SK-N-SH (cell line): Measurements from ENCODE around the gene STK4. TPM values are rescaled to one million over a fixed set of nuclear protein-coding genes. Genes with fewer than 3 reads are reported as not detected.

ENCODE experiments used
- CTCF ChIA-PET: fragments of 300-600, 350-600 bp; formaldehyde crosslinking; extraction: SDS; loops from one replicate; lab custom pipeline; 2021; lab: Yijun Ruan, JAX
- POLR2A ChIA-PET: fragments of 350-600 bp; sonication (Branson Sonifier 250); formaldehyde crosslinking; extraction: SDS; loops from one replicate; lab custom pipeline; 2020; ENCODE audit warnings: antibody characterized with exemption, inconsistent platforms; lab: Yijun Ruan, JAX
- DNase-seq: peaks from one replicate; pipeline ENCODE4 v3.0.0; 2012
- H2AFZ ChIP-seq: fragments of 200-600 bp; sonication (generic); 2 replicates; pipeline ENCODE4 v1.8.1; 2016; ENCODE audit warnings: antibody characterized with exemption, mild to moderate bottlenecking, low read depth
- H3F3A ChIP-seq: fragments of 200-600 bp; sonication (generic); replicated peaks from 2 replicates; pipeline ENCODE3; 2016; ENCODE audit warnings: antibody characterized with exemption, mild to moderate bottlenecking; ENCODE audit not compliant: insufficient read depth
- H3K27ac ChIP-seq, 2 experiments: fragments of 200-500 bp in 1 of 2; fragments of 200-600 bp in 1 of 2; sonication (Bioruptor generic) in 1 of 2; sonication (generic), shearing (Covaris generic) in 1 of 2; 2 replicates each; pipeline versions ENCODE4 v1.5.1 to v1.6.1; 2014 to 2016; ENCODE audit warnings: low read depth in 2 of 2, inconsistent platforms in 1 of 2, low read length in 1 of 2, mild to moderate bottlenecking in 1 of 2, mixed read lengths in 1 of 2
- H3K27me3 ChIP-seq: fragments of 200-600 bp; sonication (generic), shearing (Covaris generic); 2 replicates; pipeline ENCODE4 v1.6.1; 2016; ENCODE audit warnings: mixed run types; ENCODE audit not compliant: insufficient read depth
- H3K36me3 ChIP-seq, 2 experiments: fragments of 200-500 bp in 1 of 2; fragments of 200-600 bp in 1 of 2; sonication (Bioruptor generic) in 1 of 2; sonication (generic) in 1 of 2; replicated peaks in 1 of 2; 2 replicates each; pipeline versions ENCODE3 to v1.5.1; 2014 to 2016; ENCODE audit warnings: low read length in 1 of 2, mild to moderate bottlenecking in 1 of 2; ENCODE audit not compliant: insufficient read depth in 2 of 2, control insufficient read depth in 1 of 2
- H3K4me1 ChIP-seq, 2 experiments: fragments of 200-500 bp in 1 of 2; fragments of 200-600 bp in 1 of 2; sonication (Bioruptor generic) in 1 of 2; sonication (generic), shearing (Covaris generic) in 1 of 2; 2 replicates each; pipeline versions ENCODE4 v1.5.1 to v1.6.1; 2014 to 2016; ENCODE audit warnings: low read depth in 1 of 2, low read length in 1 of 2, mixed run types in 1 of 2; ENCODE audit not compliant: insufficient read depth in 2 of 2, control insufficient read depth in 1 of 2
- H3K4me2 ChIP-seq: fragments of 200-600 bp; sonication (generic), shearing (Covaris generic); 2 replicates; pipeline ENCODE4 v1.6.1; 2017; ENCODE audit warnings: mixed run types
- H3K4me3 ChIP-seq, 2 experiments: fragments of 200-500 bp in 1 of 2; fragments of 200-600 bp in 1 of 2; sonication (Bioruptor generic) in 1 of 2; sonication (generic), shearing (Covaris generic) in 1 of 2; 2 replicates each; pipeline versions ENCODE4 v1.5.1 to v1.8.1; 2014 to 2016; ENCODE audit warnings: low read depth in 2 of 2, inconsistent platforms in 1 of 2, low read length in 1 of 2, mild to moderate bottlenecking in 1 of 2, mixed read lengths in 1 of 2, moderate library complexity in 1 of 2
- H3K79me2 ChIP-seq: fragments of 200-600 bp; sonication (generic); 2 replicates; pipeline ENCODE4 v1.8.1; 2017; ENCODE audit warnings: mild to moderate bottlenecking; ENCODE audit not compliant: insufficient read depth
- H3K9ac ChIP-seq: fragments of 200-600 bp; sonication (generic); 2 replicates; pipeline ENCODE4 v1.6.1; 2017; ENCODE audit warnings: mixed run types
- H3K9me2 ChIP-seq: fragments of 200-600 bp; sonication (generic); 2 replicates; pipeline ENCODE4 v1.6.1; 2017; ENCODE audit warnings: mixed run types
- H3K9me3 ChIP-seq: fragments of 200-600 bp; sonication (generic); 2 replicates; pipeline ENCODE4 v1.6.1; 2017; ENCODE audit warnings: mixed run types, mild to moderate bottlenecking, moderate library complexity
- H4K20me1 ChIP-seq: fragments of 200-600 bp; sonication (generic); 2 replicates; pipeline ENCODE4 v1.6.1; 2017; ENCODE audit warnings: mild to moderate bottlenecking, mixed run types; ENCODE audit not compliant: insufficient read depth
- CHD2 ChIP-seq: fragments of 150-350 bp; IDR thresholded peaks from 2 replicates; pipeline ENCODE4 v1.6.1; 2018; ENCODE audit warnings: low read length; ENCODE audit not compliant: partially characterized antibody
- ELF1 ChIP-seq: IDR thresholded peaks from 2 replicates; pipeline ENCODE4 v1.4.0; 2012
- EP300 ChIP-seq, 2 experiments: IDR thresholded peaks; 2 replicates each; pipeline versions ENCODE4 v1.4.0 to v1.6.1; 2012; ENCODE audit warnings: borderline replicate concordance in 1 of 2, low read depth in 1 of 2, low read length in 1 of 2
- EZH2phosphoT487 ChIP-seq: fragments of 200-600 bp; sonication (generic); IDR thresholded peaks from 2 replicates; pipeline ENCODE4 v1.6.1; 2017; ENCODE audit warnings: low read depth, mixed run types, mild to moderate bottlenecking, antibody characterized with exemption, moderate library complexity, borderline replicate concordance
- FOSL2 ChIP-seq: IDR thresholded peaks from 2 replicates; pipeline ENCODE4 v1.4.0; 2012; ENCODE audit warnings: low read depth, mild to moderate bottlenecking, moderate library complexity, borderline replicate concordance
- FOXM1 ChIP-seq: IDR thresholded peaks from 2 replicates; pipeline ENCODE4 v1.4.0; 2012; ENCODE audit warnings: low read depth, mild to moderate bottlenecking
- GABPA ChIP-seq: IDR thresholded peaks from 2 replicates; pipeline ENCODE4 v1.4.0; 2012; ENCODE audit warnings: low read depth, mild to moderate bottlenecking
- IRF3 ChIP-seq: fragments of 150-350 bp; IDR thresholded peaks from 2 replicates; pipeline ENCODE4 v1.6.1; 2016; ENCODE audit warnings: mild to moderate bottlenecking, low read depth, low read length
- MEF2A ChIP-seq: IDR thresholded peaks from 2 replicates; pipeline ENCODE4 v1.4.0; 2012; ENCODE audit warnings: low read depth, borderline replicate concordance
- NFIC ChIP-seq: IDR thresholded peaks from 2 replicates; pipeline ENCODE4 v1.4.0; 2012; ENCODE audit warnings: borderline replicate concordance
- POLR2AphosphoS5 ChIP-seq: IDR thresholded peaks from 2 replicates; pipeline ENCODE4 v1.6.1; 2012; ENCODE audit warnings: low read depth, low read length
- RAD21 ChIP-seq: IDR thresholded peaks from 2 replicates; pipeline ENCODE4 v1.6.1; 2012; ENCODE audit warnings: mild to moderate bottlenecking, low read length
- RCOR1 ChIP-seq: fragments of 150-350 bp; IDR thresholded peaks from 2 replicates; pipeline ENCODE4 v1.6.1; 2017; ENCODE audit warnings: antibody characterized with exemption, low read length
- RFX5 ChIP-seq: IDR thresholded peaks from 2 replicates; pipeline ENCODE4 v1.6.1; 2012; ENCODE audit warnings: mild to moderate bottlenecking, improper control_type of control experiment, low read length
- RXRA ChIP-seq: IDR thresholded peaks from 2 replicates; pipeline ENCODE4 v1.4.0; 2012; ENCODE audit warnings: low read depth, mild to moderate bottlenecking, borderline replicate concordance
- SIN3A ChIP-seq: IDR thresholded peaks from 2 replicates; pipeline ENCODE4 v1.6.1; 2012; ENCODE audit warnings: low read depth, mild to moderate bottlenecking, low read length, moderate library complexity, borderline replicate concordance
- SMC3 ChIP-seq: IDR thresholded peaks from 2 replicates; pipeline ENCODE4 v1.6.1; 2012; ENCODE audit warnings: low read depth, low read length, improper control_type of control experiment
- TAF1 ChIP-seq: IDR thresholded peaks from 2 replicates; pipeline ENCODE4 v1.6.1; 2012; ENCODE audit warnings: low read depth, mild to moderate bottlenecking, low read length, moderate library complexity, borderline replicate concordance
- TCF12 ChIP-seq: IDR thresholded peaks from 2 replicates; pipeline ENCODE4 v1.4.0; 2012
- TEAD4 ChIP-seq: IDR thresholded peaks from 2 replicates; pipeline ENCODE4 v1.4.0; 2012; ENCODE audit warnings: mild to moderate bottlenecking, borderline replicate concordance; ENCODE audit not compliant: insufficient read depth
- USF1 ChIP-seq: IDR thresholded peaks from 2 replicates; pipeline ENCODE4 v1.4.0; 2012; ENCODE audit warnings: low read depth, borderline replicate concordance
- USF2 ChIP-seq: fragments of 150-350 bp; IDR thresholded peaks from 2 replicates; pipeline ENCODE4 v1.6.1; 2017; ENCODE audit warnings: antibody characterized with exemption, low read length, low read depth, borderline replicate concordance
- WGBS: methylation state at CpG from one replicate; pipeline ENCODE4 v1.1.6; 2017; ENCODE audit warnings: low lambda C conversion rate; 5-methylcytosine and 5-hydroxymethylcytosine counted together
- polyA plus RNA-seq, 3 experiments: library from polyadenylated mRNA; depleted of rRNA; stranded (reverse); fragments of >200 nt; gene quantifications; 2 replicates each; pipeline ENCODE4 v1.2.3, GENCODE V29; 2012
- TF ChIP-seq, protein P1 (sequence below): IDR thresholded peaks from 2 replicates; pipeline ENCODE4 v1.6.1; 2012; ENCODE audit warnings: mild to moderate bottlenecking, low read depth, low read length, moderate library complexity
- TF ChIP-seq, protein P2 (sequence below): fragments of 200-600 bp; sonication (generic); IDR thresholded peaks from 2 replicates; pipeline ENCODE4 v1.6.1; 2017; ENCODE audit warnings: antibody characterized with exemption, mild to moderate bottlenecking, moderate library complexity
- TF ChIP-seq, protein P3 (sequence below): IDR thresholded peaks from 2 replicates; pipeline ENCODE4; 2012

The STK4 gene
- polyA plus RNA-seq, 1 of the 3 experiments (the other 2 are of a cell fraction), result 11.4 TPM

DNA sequence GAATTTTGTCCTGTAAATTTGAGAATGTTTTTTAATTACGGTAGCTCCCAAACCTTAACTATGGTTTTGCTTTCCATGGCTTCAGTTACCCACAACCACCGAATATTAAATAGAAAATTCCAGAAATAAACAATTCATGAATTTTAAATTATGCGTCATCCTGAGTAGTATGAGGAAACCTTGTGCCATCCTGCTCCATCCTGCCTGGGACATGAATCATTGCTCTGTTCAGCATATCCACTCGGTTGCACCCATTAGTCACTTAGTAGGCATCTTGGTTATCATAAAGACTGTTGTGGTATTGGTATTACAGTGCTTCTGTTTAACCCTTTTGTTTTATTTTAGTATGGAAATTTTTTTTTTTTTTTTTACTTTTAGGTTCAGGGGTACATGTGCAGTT, 94.9 kb downstream of the STK4 start:
- Histone ChIP-seq H3K9me3 (no peaks in the 10 kb centered on the region), H3K9me2 (no peaks in the 10 kb centered on the region), H2AFZ (no peak overlapping the region), H3K79me2 (peaks cover 18% of the 10 kb centered on the region; the same call in 1 of the 2 replicates), H3K27ac (peak overlapping the region in 1 of 2 experiments; percentile 66; a peak in 2 of 4 replicates), H3K4me3 (no peak overlapping the region), H3K36me3 (peaks cover 4 to 8% of the 10 kb centered on the region in 2 experiments), H3K4me2 (0 out of 2 replicates have a peak overlapping the region, but pooled peaks have one; percentile 5), H4K20me1 (no peaks in the 10 kb centered on the region), H3F3A (peaks cover 17% of the 10 kb centered on the region), H3K27me3 (no peaks in the 10 kb centered on the region), H3K9ac (0 out of 2 replicates have a peak overlapping the region, but pooled peaks have one; percentile 10), H3K4me1 (peaks cover 0 to 14% of the 10 kb centered on the region in 2 experiments; a peak in 2 of 4 replicates)
- WGBS, result 43% methylated on average over 4 of the region's 4 CpGs
- POLR2A ChIA-PET, result no interaction called here
- no peak for DNase-seq
- CTCF ChIA-PET, result interaction anchor here (0.6 to 1.5 kb wide), 3 partner anchors 35 to 710 kb away, joined by 3 to 8 read pairs (median 5); no protein-coding TSS in a partner anchor
- TF ChIP-seq GABPA (no peak), IRF3 (no peak), NFIC (peak; percentile 58; the same call in 1 of the 2 replicates), SMC3 (no peak), CHD2 (no peak), RXRA (peak; percentile 21; the same call in 1 of the 2 replicates), RAD21 (no peak), EP300 (IDR thresholded peaks at IDR 0.05; ENCODE audit: borderline replicate concordance in 1 of 2, low read depth in 1 of 2, low read length in 1 of 2) (peak in 1 of 2 experiments; percentile 83; a peak in 2 of 4 replicates), TAF1 (no peak), SIN3A (no peak), RCOR1 (no peak), RFX5 (no peak), TCF12 (peak; percentile 88), TEAD4 (peak; percentile 62; the same call in 1 of the 2 replicates), POLR2AphosphoS5 (peak; percentile 69; the same call in 1 of the 2 replicates), ELF1 (no peak), USF2 (no peak), USF1 (no peak), FOXM1 (no peak), FOSL2 (peak; percentile 95), EZH2phosphoT487 (no peak), MEF2A (no peak)
- TF ChIP-seq, protein P1, sequence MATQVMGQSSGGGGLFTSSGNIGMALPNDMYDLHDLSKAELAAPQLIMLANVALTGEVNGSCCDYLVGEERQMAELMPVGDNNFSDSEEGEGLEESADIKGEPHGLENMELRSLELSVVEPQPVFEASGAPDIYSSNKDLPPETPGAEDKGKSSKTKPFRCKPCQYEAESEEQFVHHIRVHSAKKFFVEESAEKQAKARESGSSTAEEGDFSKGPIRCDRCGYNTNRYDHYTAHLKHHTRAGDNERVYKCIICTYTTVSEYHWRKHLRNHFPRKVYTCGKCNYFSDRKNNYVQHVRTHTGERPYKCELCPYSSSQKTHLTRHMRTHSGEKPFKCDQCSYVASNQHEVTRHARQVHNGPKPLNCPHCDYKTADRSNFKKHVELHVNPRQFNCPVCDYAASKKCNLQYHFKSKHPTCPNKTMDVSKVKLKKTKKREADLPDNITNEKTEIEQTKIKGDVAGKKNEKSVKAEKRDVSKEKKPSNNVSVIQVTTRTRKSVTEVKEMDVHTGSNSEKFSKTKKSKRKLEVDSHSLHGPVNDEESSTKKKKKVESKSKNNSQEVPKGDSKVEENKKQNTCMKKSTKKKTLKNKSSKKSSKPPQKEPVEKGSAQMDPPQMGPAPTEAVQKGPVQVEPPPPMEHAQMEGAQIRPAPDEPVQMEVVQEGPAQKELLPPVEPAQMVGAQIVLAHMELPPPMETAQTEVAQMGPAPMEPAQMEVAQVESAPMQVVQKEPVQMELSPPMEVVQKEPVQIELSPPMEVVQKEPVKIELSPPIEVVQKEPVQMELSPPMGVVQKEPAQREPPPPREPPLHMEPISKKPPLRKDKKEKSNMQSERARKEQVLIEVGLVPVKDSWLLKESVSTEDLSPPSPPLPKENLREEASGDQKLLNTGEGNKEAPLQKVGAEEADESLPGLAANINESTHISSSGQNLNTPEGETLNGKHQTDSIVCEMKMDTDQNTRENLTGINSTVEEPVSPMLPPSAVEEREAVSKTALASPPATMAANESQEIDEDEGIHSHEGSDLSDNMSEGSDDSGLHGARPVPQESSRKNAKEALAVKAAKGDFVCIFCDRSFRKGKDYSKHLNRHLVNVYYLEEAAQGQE, result no peak
- TF ChIP-seq, protein P2, sequence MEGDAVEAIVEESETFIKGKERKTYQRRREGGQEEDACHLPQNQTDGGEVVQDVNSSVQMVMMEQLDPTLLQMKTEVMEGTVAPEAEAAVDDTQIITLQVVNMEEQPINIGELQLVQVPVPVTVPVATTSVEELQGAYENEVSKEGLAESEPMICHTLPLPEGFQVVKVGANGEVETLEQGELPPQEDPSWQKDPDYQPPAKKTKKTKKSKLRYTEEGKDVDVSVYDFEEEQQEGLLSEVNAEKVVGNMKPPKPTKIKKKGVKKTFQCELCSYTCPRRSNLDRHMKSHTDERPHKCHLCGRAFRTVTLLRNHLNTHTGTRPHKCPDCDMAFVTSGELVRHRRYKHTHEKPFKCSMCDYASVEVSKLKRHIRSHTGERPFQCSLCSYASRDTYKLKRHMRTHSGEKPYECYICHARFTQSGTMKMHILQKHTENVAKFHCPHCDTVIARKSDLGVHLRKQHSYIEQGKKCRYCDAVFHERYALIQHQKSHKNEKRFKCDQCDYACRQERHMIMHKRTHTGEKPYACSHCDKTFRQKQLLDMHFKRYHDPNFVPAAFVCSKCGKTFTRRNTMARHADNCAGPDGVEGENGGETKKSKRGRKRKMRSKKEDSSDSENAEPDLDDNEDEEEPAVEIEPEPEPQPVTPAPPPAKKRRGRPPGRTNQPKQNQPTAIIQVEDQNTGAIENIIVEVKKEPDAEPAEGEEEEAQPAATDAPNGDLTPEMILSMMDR, result no peak
- TF ChIP-seq, protein P3, sequence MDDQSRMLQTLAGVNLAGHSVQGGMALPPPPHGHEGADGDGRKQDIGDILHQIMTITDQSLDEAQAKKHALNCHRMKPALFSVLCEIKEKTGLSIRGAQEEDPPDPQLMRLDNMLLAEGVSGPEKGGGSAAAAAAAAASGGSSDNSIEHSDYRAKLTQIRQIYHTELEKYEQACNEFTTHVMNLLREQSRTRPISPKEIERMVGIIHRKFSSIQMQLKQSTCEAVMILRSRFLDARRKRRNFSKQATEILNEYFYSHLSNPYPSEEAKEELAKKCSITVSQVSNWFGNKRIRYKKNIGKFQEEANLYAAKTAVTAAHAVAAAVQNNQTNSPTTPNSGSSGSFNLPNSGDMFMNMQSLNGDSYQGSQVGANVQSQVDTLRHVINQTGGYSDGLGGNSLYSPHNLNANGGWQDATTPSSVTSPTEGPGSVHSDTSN, result peak; percentile 81
